SK-N-MC (cell line): ENCODE results near the gene BBS12.

Experiments
- EZH2 ChIP-seq: fragments of 200-600 bp; sonication (generic); IDR thresholded peaks from one replicate; pipeline ENCODE4 v1.6.1; 2017; ENCODE audit warnings: antibody characterized with exemption
- FOXP2 ChIP-seq: optimal IDR thresholded peaks from 2 replicates; pipeline ENCODE3; 2011; ENCODE audit warnings: mild to moderate bottlenecking, moderate library complexity; ENCODE audit not compliant: insufficient read depth; ENCODE audit errors: extremely low read length, control extremely low read depth
- POLR2AphosphoS5 ChIP-seq: IDR thresholded peaks from 2 replicates; pipeline ENCODE4 v1.6.1; 2012; ENCODE audit warnings: mild to moderate bottlenecking, low read depth, low read length, borderline replicate concordance

DNA sequence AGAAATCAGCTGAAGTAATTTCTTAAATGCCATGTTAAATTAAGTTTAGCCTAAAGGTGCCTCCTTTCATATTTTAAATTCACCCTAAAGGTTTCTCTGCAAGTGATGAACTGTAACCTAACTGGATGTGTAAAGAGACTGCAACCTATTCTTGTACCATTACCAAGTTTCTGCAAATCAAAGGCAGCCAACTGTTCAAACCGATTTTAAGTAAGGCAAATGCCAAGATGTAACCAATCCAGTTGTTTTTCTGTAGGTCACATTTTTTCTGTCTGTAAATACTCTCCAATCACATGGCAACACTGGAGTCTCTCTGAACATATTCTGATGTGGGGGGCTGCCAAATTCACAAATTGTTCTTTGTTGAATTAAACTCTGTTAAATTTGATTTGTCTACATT, 51.8 kb downstream of the BBS12 start:
- no peak for TF ChIP-seq EZH2
- no peak for TF ChIP-seq POLR2AphosphoS5
- no peak for TF ChIP-seq FOXP2
